Neural cell (in vitro differentiated cells): Measurements from ENCODE around the gene STON2. TPM values are rescaled to one million over a fixed set of nuclear protein-coding genes. Genes with fewer than 3 reads are reported as not detected.

Experiments
- H2AFZ ChIP-seq: fragments of 200-600, 300-800 bp; sonication (generic), shearing (Covaris generic); 2 replicates; pipeline ENCODE4 v1.6.0; 2014; ENCODE audit warnings: low read depth, mild to moderate bottlenecking, antibody characterized with exemption, low read length, moderate library complexity
- H3F3A ChIP-seq: fragments of 200-600 bp; shearing (Covaris generic); 2 replicates; pipeline ENCODE4 v1.6.1; 2016; ENCODE audit warnings: mild to moderate bottlenecking, moderate library complexity, mixed read lengths, antibody characterized with exemption, low read length; ENCODE audit not compliant: insufficient read depth, poor library complexity, severe bottlenecking
- H3K27ac ChIP-seq: fragments of 200-600, 300-800 bp; sonication (generic), shearing (Covaris generic); 2 replicates; pipeline ENCODE4 v1.5.1; 2014; ENCODE audit warnings: mild to moderate bottlenecking, low read length, moderate library complexity
- H3K27me3 ChIP-seq: fragments of 300-800, 200-600 bp; sonication (generic), shearing (Covaris generic); 2 replicates; pipeline ENCODE4 v1.6.0; 2014; ENCODE audit warnings: mild to moderate bottlenecking, low read depth, low read length, moderate library complexity; ENCODE audit not compliant: insufficient read depth
- H3K36me3 ChIP-seq: fragments of 300-800, 200-600 bp; sonication (generic), shearing (Covaris generic); 2 replicates; pipeline ENCODE4 v1.5.1; 2014; ENCODE audit warnings: mild to moderate bottlenecking, antibody characterized with exemption, low read length, moderate library complexity; ENCODE audit not compliant: insufficient read depth
- H3K4me2 ChIP-seq: fragments of 300-800, 200-600 bp; sonication (generic), shearing (Covaris generic); 2 replicates; pipeline ENCODE4 v1.6.0; 2014; ENCODE audit warnings: mild to moderate bottlenecking, low read length
- H3K4me3 ChIP-seq: fragments of 300-800, 200-600 bp; sonication (generic), shearing (Covaris generic); 2 replicates; pipeline ENCODE4 v1.5.1; 2014; ENCODE audit warnings: mild to moderate bottlenecking, low read length, moderate library complexity
- H3K79me2 ChIP-seq: fragments of 200-600 bp; shearing (Covaris generic); replicated peaks from 2 replicates; pipeline ENCODE4 v1.6.0; 2014; ENCODE audit warnings: mild to moderate bottlenecking, low read length, moderate library complexity; ENCODE audit not compliant: insufficient read depth
- H3K9ac ChIP-seq: fragments of 300-800, 200-600 bp; sonication (generic), shearing (Covaris generic); 2 replicates; pipeline ENCODE4 v1.6.1; 2016; ENCODE audit warnings: mild to moderate bottlenecking, low read length, mixed read lengths
- H3K9me2 ChIP-seq: fragments of 200-600 bp; shearing (Covaris generic); 2 replicates; pipeline ENCODE4 v1.6.1; 2016; ENCODE audit warnings: mild to moderate bottlenecking, low read length, mixed read lengths; ENCODE audit not compliant: insufficient read depth
- H3K9me3 ChIP-seq: fragments of 200-600, 300-800 bp; sonication (generic), shearing (Covaris generic); 2 replicates; pipeline ENCODE4 v1.6.1; 2016; ENCODE audit warnings: mild to moderate bottlenecking, mixed run types, low read length, moderate library complexity, mixed read lengths
- H4K20me1 ChIP-seq: fragments of 200-600 bp; shearing (Covaris generic); 2 replicates; pipeline ENCODE4 v1.6.1; 2016; ENCODE audit warnings: mild to moderate bottlenecking, mixed run types; ENCODE audit not compliant: insufficient read depth
- EP300 ChIP-seq: fragments of 450-650 bp; conservative IDR thresholded peaks from 2 replicates; pipeline ENCODE4 v1.6.1; 2014; ENCODE audit warnings: antibody characterized with exemption, mild to moderate bottlenecking, moderate library complexity; ENCODE audit not compliant: poor library complexity, severe bottlenecking
- EZH2 ChIP-seq: fragments of 200-600, 300-800 bp; shearing (Covaris generic), sonication (generic); IDR thresholded peaks from 2 replicates; pipeline ENCODE4 v1.6.1; 2014; ENCODE audit warnings: antibody characterized with exemption, low read length, borderline replicate concordance, mild to moderate bottlenecking; ENCODE audit not compliant: insufficient read depth, poor library complexity, severe bottlenecking
- MXI1 ChIP-seq: fragments of 450-650 bp; conservative IDR thresholded peaks from 2 replicates; pipeline ENCODE4 v1.6.1; 2014; ENCODE audit warnings: antibody characterized with exemption, mild to moderate bottlenecking; ENCODE audit not compliant: poor library complexity, severe bottlenecking
- POLR2AphosphoS5 ChIP-seq: IDR thresholded peaks from 2 replicates; pipeline ENCODE4 v1.6.1; 2012
- RAD21 ChIP-seq: fragments of 450-650 bp; conservative IDR thresholded peaks from 2 replicates; pipeline ENCODE4 v1.6.1; 2014; ENCODE audit warnings: antibody characterized with exemption, mild to moderate bottlenecking, moderate library complexity
- SMC3 ChIP-seq: fragments of 450-650 bp; conservative IDR thresholded peaks from 2 replicates; pipeline ENCODE4 v1.6.1; 2014; ENCODE audit warnings: antibody characterized with exemption, mild to moderate bottlenecking, moderate library complexity; ENCODE audit not compliant: poor library complexity
- TAF1 ChIP-seq: IDR thresholded peaks from 2 replicates; pipeline ENCODE4 v1.6.1; 2012; ENCODE audit warnings: low read depth
- polyA plus RNA-seq: library from polyadenylated mRNA; depleted of rRNA; stranded (reverse); fragments of >200 nt; gene quantifications from 2 replicates; pipeline ENCODE4 v1.2.3, GENCODE V29; 2014
- TF ChIP-seq, protein P1 (sequence below): fragments of 450-650 bp; IDR thresholded peaks from 2 replicates; pipeline ENCODE4 v1.5.1; 2014; ENCODE audit warnings: antibody characterized with exemption, mild to moderate bottlenecking, moderate library complexity; ENCODE audit not compliant: poor library complexity, severe bottlenecking
- TF ChIP-seq, protein P2 (sequence below): IDR thresholded peaks from 2 replicates; pipeline ENCODE4 v1.6.1; 2012; ENCODE audit warnings: borderline replicate concordance

The STON2 gene
- polyA plus RNA-seq, 1 donor from 2014 or later, result 11.3 TPM

DNA sequence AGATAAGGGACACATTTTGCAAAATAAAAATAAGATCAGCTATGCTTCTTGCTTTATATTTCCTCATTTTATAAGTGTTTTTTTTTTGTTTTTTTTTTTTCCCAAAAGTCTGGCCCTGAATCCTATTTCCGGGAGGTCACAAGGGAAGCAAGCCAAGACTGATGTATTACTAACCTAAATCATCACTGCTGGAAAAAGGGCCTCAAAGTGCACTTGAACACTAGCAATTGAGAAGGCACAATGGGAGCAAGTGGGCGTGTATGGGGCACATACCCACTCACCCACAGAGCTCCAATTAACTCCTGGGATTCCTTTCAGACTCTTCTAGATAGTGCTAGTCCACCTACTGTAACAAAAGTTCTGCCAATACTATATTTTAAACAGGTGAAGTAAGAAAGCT lies 58.8 kb downstream of the STON2 start:
- H3K79me2 ChIP-seq, result no peaks in the 10 kb centered on the region
- no peak for TF ChIP-seq EZH2
- H3K36me3 ChIP-seq, result no peaks in the 10 kb centered on the region
- no peaks in the 10 kb centered on the region for H3F3A ChIP-seq
- H3K4me2 ChIP-seq, result no peak overlapping the region
- H3K9ac ChIP-seq, result no peak overlapping the region
- no peaks in the 10 kb centered on the region for H4K20me1 ChIP-seq
- H2AFZ ChIP-seq, result no peak overlapping the region
- H3K27ac ChIP-seq, result no peak overlapping the region
- no peak overlapping the region for H3K4me3 ChIP-seq
- no peaks in the 10 kb centered on the region for H3K27me3 ChIP-seq
- H3K9me3 ChIP-seq, result no peaks in the 10 kb centered on the region
- no peaks in the 10 kb centered on the region for H3K9me2 ChIP-seq

DNA sequence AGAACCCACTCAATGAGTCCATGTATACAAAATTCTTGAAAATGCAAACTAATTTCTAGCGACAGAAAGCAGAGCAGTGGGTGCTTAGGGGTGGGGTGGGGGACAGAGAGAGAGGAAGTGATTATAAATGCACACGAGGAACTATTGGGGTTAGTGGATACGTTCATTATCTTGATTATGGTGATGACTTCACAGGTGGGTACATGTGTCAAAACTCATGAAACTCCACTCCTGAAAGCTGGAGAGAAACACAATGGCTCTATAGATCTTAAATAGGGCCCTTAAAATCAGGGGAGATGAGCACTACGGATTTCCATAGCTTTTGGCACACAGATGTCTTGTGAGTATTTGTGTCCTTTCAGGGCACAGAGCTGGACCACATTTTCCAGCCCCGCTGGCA lies 59.9 kb downstream of the STON2 start:
- no peaks in the 10 kb centered on the region for H3K9me3 ChIP-seq
- H3K27me3 ChIP-seq, result no peaks in the 10 kb centered on the region
- H2AFZ ChIP-seq, result no peak overlapping the region
- no peak overlapping the region for H3K4me2 ChIP-seq
- no peak overlapping the region for H3K4me3 ChIP-seq
- H3K9ac ChIP-seq, result no peak overlapping the region
- TF ChIP-seq MXI1 (no peak), TAF1 (no peak), EP300 (no peak), POLR2AphosphoS5 (no peak), RAD21 (no peak), EZH2 (no peak), SMC3 (no peak)
- TF ChIP-seq, protein P1, sequence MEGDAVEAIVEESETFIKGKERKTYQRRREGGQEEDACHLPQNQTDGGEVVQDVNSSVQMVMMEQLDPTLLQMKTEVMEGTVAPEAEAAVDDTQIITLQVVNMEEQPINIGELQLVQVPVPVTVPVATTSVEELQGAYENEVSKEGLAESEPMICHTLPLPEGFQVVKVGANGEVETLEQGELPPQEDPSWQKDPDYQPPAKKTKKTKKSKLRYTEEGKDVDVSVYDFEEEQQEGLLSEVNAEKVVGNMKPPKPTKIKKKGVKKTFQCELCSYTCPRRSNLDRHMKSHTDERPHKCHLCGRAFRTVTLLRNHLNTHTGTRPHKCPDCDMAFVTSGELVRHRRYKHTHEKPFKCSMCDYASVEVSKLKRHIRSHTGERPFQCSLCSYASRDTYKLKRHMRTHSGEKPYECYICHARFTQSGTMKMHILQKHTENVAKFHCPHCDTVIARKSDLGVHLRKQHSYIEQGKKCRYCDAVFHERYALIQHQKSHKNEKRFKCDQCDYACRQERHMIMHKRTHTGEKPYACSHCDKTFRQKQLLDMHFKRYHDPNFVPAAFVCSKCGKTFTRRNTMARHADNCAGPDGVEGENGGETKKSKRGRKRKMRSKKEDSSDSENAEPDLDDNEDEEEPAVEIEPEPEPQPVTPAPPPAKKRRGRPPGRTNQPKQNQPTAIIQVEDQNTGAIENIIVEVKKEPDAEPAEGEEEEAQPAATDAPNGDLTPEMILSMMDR, result no peak
- TF ChIP-seq, protein P2, sequence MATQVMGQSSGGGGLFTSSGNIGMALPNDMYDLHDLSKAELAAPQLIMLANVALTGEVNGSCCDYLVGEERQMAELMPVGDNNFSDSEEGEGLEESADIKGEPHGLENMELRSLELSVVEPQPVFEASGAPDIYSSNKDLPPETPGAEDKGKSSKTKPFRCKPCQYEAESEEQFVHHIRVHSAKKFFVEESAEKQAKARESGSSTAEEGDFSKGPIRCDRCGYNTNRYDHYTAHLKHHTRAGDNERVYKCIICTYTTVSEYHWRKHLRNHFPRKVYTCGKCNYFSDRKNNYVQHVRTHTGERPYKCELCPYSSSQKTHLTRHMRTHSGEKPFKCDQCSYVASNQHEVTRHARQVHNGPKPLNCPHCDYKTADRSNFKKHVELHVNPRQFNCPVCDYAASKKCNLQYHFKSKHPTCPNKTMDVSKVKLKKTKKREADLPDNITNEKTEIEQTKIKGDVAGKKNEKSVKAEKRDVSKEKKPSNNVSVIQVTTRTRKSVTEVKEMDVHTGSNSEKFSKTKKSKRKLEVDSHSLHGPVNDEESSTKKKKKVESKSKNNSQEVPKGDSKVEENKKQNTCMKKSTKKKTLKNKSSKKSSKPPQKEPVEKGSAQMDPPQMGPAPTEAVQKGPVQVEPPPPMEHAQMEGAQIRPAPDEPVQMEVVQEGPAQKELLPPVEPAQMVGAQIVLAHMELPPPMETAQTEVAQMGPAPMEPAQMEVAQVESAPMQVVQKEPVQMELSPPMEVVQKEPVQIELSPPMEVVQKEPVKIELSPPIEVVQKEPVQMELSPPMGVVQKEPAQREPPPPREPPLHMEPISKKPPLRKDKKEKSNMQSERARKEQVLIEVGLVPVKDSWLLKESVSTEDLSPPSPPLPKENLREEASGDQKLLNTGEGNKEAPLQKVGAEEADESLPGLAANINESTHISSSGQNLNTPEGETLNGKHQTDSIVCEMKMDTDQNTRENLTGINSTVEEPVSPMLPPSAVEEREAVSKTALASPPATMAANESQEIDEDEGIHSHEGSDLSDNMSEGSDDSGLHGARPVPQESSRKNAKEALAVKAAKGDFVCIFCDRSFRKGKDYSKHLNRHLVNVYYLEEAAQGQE, result no peak
- H3K9me2 ChIP-seq, result no peaks in the 10 kb centered on the region
- H3K36me3 ChIP-seq, result no peaks in the 10 kb centered on the region
- H3K27ac ChIP-seq, result no peak overlapping the region
- H3F3A ChIP-seq, result no peaks in the 10 kb centered on the region
- H4K20me1 ChIP-seq, result no peaks in the 10 kb centered on the region
- H3K79me2 ChIP-seq, result no peaks in the 10 kb centered on the region

DNA sequence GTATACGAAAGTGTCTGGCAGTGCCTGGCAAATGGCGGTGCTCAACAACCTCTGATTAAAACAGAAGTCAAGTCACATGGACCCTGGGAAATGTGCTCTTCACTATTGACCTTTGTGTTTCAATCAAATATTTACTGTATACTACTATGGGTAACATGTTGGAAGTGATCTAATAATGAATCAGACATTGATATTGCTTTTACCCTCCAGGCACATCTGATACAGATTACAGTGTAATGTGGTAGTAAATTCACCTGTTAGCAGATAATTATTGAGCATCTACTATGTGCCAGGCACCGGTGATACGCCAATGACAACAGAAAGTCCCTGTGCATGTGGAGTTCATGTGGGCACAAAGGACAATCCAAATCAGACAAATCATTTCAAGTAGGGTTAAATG lies 63.1 kb downstream of the STON2 start:
- Histone ChIP-seq H3K79me2 (no peaks in the 10 kb centered on the region), H3K9me3 (no peaks in the 10 kb centered on the region), H3K4me2 (no peak overlapping the region), H3K9me2 (no peaks in the 10 kb centered on the region), H4K20me1 (no peaks in the 10 kb centered on the region), H3K9ac (no peak overlapping the region), H3K36me3 (no peaks in the 10 kb centered on the region), H3K27ac (no peak overlapping the region), H2AFZ (no peak overlapping the region), H3K27me3 (no peaks in the 10 kb centered on the region), H3K4me3 (no peak overlapping the region), H3F3A (no peaks in the 10 kb centered on the region)
- no peak for TF ChIP-seq EP300
- TF ChIP-seq SMC3, result no peak
- no peak for TF ChIP-seq EZH2
- TF ChIP-seq RAD21, result no peak
- TF ChIP-seq TAF1, result no peak
- TF ChIP-seq, protein P2, result no peak
- TF ChIP-seq, protein P1, result no peak
- TF ChIP-seq POLR2AphosphoS5, result no peak
- TF ChIP-seq MXI1, result no peak
